GM18505 (cell line): ENCODE measurements around the gene ZNF225.
A peak's percentile ranks its signal among the peaks of the same experiment; 100 is the strongest.

Source experiments
- ATAC-seq: cut with Tn5 transposase; IDR thresholded peaks from one replicate; pipeline ENCODE4 v1.9.1; 2021; ENCODE audit not compliant: unreplicated experiment
- POLR2A ChIP-seq: IDR thresholded peaks from 4 replicates; pipeline ENCODE4 v1.6.1; 2011; ENCODE audit warnings: borderline replicate concordance; ENCODE audit not compliant: insufficient read depth, insufficient read length; ENCODE audit errors: extremely low read depth

Gene ZNF225

DNA sequence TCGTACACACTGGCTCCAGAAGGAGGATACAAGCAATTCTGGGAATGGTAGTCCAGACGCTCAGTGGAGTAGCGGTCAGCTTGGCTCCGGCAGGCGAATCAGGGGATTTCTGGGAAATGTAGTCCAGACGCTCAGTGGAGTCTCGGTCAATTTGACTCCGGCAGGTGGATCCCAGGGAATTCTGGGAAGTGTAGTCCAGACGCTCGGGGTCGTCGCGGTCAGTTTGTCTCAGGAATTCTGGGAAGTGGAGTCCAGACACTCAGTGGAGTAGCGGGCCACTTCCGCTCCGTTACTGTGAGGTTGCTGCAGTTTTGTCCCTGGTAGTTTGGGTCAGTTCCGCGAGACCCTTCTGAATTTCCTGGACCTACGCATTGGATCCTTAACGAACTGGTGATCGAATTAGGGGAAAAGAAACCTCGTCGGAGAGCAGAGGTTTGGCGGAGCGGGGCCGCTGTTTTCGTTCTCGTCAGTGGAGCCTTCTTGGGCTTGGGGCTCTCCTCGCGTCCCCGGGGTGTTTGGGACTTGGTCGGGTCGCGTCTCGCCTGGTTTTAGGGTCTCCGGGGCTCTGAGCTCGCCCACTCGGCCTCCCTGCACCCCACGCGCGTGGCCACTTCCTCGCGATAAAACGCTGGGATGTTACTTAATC lies at the start of gene ZNF225:
TSS of gene ZNF225 (plus strand) at position 262 of the 646 bp plus-strand sequence. CDS start 2,429 bp downstream, outside the sequence.
- TF ChIP-seq POLR2A, result peak; percentile 78
- peak; percentile 85 for ATAC-seq

DNA sequence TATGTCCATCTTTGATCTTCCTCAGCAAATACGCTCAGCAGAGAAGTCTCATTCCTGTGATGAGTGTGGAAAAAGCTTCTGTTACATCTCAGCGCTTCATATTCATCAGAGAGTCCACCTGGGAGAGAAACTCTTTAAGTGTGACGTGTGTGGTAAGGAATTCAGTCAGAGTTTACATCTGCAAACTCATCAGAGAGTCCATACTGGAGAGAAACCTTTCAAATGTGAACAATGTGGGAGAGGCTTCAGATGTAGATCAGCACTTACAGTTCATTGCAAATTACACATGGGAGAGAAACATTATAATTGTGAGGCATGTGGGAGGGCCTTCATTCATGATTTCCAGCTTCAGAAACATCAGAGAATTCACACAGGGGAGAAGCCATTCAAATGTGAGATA lies 46.9 kb upstream of the ZNF225 start:
- no peak for ATAC-seq
- no peak for TF ChIP-seq POLR2A

- no peak for ATAC-seq
Measured at GRCh38 chr19:44069415-44069814, 43.8 kb upstream of the ZNF225 start.

DNA sequence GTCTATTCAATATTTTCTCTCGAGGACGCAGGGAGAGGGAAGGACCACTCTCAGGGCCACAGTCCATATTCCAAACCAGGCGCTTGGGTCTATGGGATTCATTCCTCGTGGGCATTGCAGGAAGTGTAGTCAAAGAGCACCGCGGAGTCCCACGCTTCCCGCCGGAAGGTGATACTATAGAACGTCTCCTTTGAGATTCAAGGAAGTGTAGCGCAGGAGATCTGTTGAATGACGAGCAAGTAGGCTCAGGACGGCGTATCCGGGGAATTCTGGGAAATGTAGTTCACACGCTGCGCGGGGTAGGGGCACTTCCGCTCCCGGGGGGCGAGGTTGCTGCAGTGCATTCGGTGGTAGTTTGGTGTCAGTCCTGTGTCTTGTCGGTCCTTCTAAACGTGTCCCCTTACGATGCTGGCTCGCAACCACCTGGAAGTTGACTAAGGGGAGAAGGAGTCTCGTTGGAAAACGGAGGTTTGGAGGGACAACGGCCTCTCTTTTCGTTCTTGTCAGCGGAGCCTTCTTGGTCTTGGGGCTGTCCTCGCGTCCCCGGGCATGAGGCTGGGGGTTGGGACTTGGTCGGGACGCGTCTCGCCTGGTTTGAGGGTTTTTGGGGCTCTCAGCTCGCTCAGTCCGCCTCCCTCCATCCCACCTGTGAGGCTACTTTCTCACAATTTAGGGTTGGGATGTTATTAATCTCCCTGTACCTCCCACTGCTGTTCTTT lies 41.2 kb upstream of the ZNF225 start, which contains the start of gene ZNF284:
TSS of gene ZNF284 (plus strand) at position 336 of the 719 bp plus-strand sequence. CDS start 4,231 bp downstream, outside the sequence.
- peak; percentile 97 for ATAC-seq
- peak; percentile 60 for TF ChIP-seq POLR2A

More at GRCh38 chr19:44069415-44069814, 43.8 kb upstream of the ZNF225 start:
- no peak for TF ChIP-seq POLR2A

DNA sequence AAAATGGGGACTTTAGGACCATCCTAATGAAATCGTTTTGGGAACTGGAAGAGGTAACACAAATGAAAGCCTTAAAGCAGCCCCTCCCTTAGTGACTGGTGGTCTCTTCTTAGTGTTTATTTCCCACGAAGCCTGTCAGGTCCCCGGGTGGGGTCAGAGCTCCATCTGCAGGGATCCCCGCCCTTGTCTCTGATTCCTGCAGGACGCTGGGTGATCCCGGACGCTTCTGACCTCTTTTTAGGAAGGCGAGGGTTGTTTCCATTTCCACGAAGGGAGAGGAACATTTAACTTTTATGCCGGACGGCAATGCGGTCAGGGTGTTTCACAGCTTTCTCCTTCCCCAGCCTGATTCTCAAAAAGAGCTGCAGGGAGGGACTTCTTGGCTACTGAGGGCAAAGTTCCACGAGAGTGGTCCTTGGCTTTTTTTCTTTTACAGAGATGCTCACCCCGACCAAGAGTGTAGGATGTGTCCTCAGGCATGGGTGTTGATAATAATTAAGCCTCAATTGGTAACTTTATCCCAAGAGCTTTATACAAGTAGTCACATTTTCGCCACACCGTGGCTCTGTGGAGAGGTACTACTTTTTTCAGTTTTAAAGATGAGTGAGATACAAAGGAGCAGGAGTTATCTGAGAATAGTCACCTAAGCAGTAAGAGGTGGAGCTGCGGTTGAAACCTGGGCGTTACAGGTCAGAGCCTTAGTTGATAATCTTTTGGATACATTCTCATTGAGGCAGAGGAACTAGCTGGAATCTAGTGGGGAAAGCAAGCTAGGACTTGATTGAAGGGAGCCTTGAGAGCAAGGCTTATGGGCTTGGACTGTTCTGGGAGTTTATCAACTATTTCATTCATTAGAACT lies 40.4 kb upstream of the ZNF225 start:
- no peak for TF ChIP-seq POLR2A
- ATAC-seq, result no peak

- no peak for TF ChIP-seq POLR2A
- no peak for ATAC-seq
Measured at GRCh38 chr19:44076325-44076724, 36.9 kb upstream of the ZNF225 start.

GRCh38 chr19:44092108-44092507 lies 21.1 kb upstream of the ZNF225 start:
- TF ChIP-seq POLR2A, result no peak
- ATAC-seq, result no peak

DNA sequence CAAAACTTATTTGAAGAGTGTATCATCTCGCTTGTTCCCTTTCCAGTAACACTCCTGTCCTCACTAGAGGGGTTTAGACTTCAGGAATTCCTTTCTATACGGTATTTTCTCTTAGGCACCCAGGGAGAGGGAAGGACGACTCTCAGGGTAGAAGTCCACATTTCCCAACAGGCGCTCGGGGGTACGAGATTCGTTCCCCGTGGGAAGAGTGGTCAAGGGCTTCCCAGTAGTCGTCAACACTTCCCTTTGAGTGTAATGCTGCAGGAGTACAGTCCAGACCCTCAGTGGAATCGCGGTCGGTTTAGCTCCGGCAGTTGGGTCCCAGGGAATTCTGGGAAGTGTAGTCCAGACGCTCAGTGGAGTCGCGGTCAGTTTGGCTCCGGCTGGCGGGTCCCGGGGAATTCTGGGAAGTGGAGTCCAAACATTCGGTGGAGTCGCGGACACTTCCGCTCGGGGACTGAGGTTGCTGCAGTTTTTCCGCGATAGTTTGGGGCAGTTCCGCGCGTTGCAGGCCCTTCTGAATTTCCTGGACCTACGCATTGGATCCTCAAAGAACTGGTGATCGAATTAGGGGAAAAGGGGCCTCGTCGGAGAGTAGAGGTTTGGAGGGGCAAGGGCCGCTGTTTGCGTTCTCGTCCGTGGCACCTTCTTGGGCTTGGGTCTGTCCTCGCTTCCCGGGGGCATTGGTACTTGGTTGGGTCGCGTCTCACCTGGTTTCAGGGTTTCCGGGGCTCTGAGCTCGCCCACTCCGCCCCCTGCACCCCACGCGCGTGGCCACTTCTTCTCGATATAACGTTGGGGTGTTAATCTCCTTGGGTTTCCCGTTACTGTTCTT lies 19.1 kb upstream of the ZNF225 start, which contains the start of gene ZNF224:
TSS of gene ZNF224 (plus strand) at position 431 of the 835 bp plus-strand sequence. CDS start 3,513 bp downstream, outside the sequence.
- peak; percentile 35 for TF ChIP-seq POLR2A
- peak; percentile 84 for ATAC-seq

DNA sequence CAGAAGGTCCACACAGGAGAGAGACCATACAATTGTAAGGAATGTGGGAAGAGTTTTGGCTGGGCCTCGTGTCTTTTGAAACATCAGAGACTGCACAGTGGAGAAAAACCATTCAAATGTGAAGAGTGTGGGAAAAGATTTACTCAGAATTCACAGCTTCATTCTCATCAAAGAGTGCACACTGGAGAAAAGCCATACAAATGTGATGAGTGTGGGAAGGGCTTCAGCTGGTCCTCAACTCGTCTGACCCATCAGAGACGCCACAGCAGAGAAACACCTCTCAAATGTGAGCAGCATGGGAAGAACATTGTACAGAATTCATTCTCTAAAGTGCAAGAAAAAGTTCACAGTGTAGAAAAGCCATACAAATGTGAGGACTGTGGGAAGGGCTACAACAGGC lies 5.4 kb upstream of the ZNF225 start:
- no peak for TF ChIP-seq POLR2A
- no peak for ATAC-seq

DNA sequence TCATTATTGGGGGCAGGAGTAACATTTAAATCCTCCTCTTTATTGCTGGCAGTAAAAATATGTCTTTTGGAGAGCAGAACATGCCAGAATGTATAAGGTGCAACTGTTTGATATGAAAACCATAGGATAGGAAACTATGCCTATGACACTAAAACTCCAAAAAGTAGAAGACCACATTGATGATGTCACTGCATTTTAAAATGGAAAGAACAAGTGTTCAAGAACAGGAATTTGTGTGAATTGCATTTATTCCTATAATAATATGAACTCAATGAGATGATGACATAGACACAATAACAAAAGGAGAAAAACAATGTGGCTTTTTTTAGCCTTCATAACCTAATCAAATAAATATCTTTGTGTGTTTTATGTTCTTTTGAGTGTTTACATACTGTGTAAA lies 3.7 kb upstream of the ZNF225 start:
- no peak for TF ChIP-seq POLR2A
- no peak for ATAC-seq

DNA sequence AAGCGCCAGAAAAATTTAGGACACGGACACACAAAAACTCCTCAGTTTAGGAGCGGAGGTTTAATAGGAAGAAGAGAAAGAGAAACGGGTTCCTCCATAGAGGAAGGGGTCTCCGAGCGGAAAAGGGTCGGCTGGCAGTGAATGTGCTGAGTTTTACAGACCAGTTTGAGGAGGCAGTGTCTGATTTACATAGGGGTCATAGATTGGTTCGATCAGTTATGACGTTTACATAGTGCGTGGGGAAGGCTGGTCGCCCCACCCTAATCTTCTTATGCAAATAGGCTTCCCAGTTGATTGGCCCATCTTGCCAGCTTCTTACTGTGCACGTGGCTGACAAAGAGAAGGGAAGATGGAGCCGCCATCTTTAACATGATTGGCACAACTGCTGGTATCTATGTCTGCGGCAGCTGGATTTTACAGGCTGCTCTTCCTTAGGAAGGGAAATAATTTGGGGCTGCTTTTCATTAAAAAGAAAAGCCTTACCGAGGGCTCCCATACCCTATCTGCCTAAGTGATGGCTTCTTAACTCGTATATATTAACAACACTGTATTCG lies 1.2 kb upstream of the ZNF225 start:
- no peak for ATAC-seq
- TF ChIP-seq POLR2A, result no peak

- peak; percentile 20 for ATAC-seq
- no peak for TF ChIP-seq POLR2A
Measured at GRCh38 chr19:44112802-44113137, 429 bp upstream of the ZNF225 start.
